Measurements from ENCODE around the gene SCN10A.

Gene SCN10A

GRCh38 chr3:38717355-38718240, 98.4 kb downstream of the SCN10A start:
- no peak for FAIRE-seq

- no peak for FAIRE-seq
These were observed 102.9 kb downstream of the SCN10A start for GRCh38 chr3:38713121-38713520.

- no peak for FAIRE-seq
These were observed 104.7 kb downstream of the SCN10A start for GRCh38 chr3:38711321-38711720.

- FAIRE-seq: no peak
These were observed 108.3 kb downstream of the SCN10A start for GRCh38 chr3:38707730-38708129.

- no peak for FAIRE-seq
These were observed 109.1 kb downstream of the SCN10A start for GRCh38 chr3:38706961-38707360.

- FAIRE-seq: no peak
These were observed 113.8 kb downstream of the SCN10A start for GRCh38 chr3:38702231-38702630.

GRCh38 chr3:38698760-38699159, 117.3 kb downstream of the SCN10A start:
- no peak for FAIRE-seq

- no peak for FAIRE-seq
These were observed 118.0 kb downstream of the SCN10A start for GRCh38 chr3:38698061-38698460.

- no peak for FAIRE-seq
These were observed 120.0 kb downstream of the SCN10A start for GRCh38 chr3:38696034-38696433.

- FAIRE-seq: no peak
These were observed 125.8 kb downstream of the SCN10A start for GRCh38 chr3:38690185-38690584.

GRCh38 chr3:38689774-38690173, 126.2 kb downstream of the SCN10A start:
- no peak for FAIRE-seq

GRCh38 chr3:38689346-38689745, 126.7 kb downstream of the SCN10A start:
- FAIRE-seq: no peak

- no peak for FAIRE-seq
These were observed 128.7 kb downstream of the SCN10A start for GRCh38 chr3:38687321-38687720.

GRCh38 chr3:38684546-38684945, 131.5 kb downstream of the SCN10A start:
- no peak for FAIRE-seq

- no peak for FAIRE-seq
These were observed 146.3 kb downstream of the SCN10A start for GRCh38 chr3:38669668-38670067.

GRCh38 chr3:38662544-38662943, 153.5 kb downstream of the SCN10A start:
- no peak for FAIRE-seq

GRCh38 chr3:38658841-38659240, 157.2 kb downstream of the SCN10A start:
- no peak for FAIRE-seq

GRCh38 chr3:38657369-38657768, 158.6 kb downstream of the SCN10A start:
- FAIRE-seq: no peak

GRCh38 chr3:38655708-38656300, 160.2 kb downstream of the SCN10A start:
- FAIRE-seq: no peak

- no peak for FAIRE-seq
These were observed 162.1 kb downstream of the SCN10A start for GRCh38 chr3:38653685-38654537.

- FAIRE-seq: no peak
These were observed 163.1 kb downstream of the SCN10A start for GRCh38 chr3:38652934-38653333.

- FAIRE-seq: no peak
These were observed 164.7 kb downstream of the SCN10A start for GRCh38 chr3:38651153-38651789.
